Head of caudate nucleus (tissue), 42 donors: ENCODE data around the gene NDE1.

Experiments used
- DNase-seq, 42 donors: peaks; one replicate each; pipeline versions ENCODE4 v3.0.0 to v3.0.0-alpha.2; 2020 to 2021; ENCODE audit warnings: mixed read lengths in 7 of 42
- intact Hi-C: fragments of 100-400 bp; cut with DNase I; formaldehyde crosslinking; loops from one replicate; pipeline ENCODE4 v1.15.0; 2022

NDE1 gene

GRCh38 chr16:15749985-15750384, 99.9 kb downstream of the NDE1 start:
- intact Hi-C loops: no loop called here
- no peak for DNase-seq

DNA sequence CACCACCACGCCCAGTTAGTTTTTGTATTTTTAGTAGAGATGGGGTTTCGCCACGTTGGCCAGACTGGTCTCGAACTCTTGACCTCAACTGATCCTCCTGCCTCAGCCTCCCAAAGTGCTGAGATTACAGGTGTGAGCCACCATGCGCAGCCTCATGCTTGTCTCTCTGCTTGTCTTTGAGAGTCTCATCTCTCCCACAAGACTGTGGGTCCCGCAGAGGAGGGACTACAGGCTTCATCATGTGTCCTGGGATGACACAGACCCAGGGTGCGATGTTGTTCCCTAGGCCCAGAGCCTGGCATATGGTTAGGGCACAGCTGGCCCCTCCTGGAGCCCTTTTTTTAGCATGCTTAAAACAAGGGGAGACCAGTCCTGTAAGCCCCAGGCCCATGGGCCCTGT, 101.9 kb downstream of the NDE1 start:
- intact Hi-C loops: no loop called here
- DNase-seq: no peak

- DNase-seq: no peak
- intact Hi-C loops: no loop called here
These were observed 102.9 kb downstream of the NDE1 start for GRCh38 chr16:15752717-15753488.

- intact Hi-C loops: no loop called here
- no peak for DNase-seq
These were observed 104.9 kb downstream of the NDE1 start for GRCh38 chr16:15754821-15755534.

DNA sequence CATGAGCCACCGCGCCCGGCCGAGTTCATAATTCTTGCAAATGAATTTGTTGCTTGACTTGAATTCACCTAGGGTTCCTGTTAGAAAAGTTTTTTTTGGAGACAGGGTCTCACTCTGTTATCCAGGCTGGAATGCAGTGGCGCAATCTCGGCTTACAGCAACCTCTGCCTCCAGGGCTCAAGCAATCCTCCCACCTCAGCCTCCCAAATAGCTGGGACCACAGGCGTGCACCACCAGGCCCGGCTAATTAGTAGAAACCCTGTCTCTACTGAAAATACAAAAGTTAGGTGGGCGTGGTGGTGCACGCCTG, 107.0 kb downstream of the NDE1 start:
- no peak for DNase-seq
- intact Hi-C loops: no loop called here

GRCh38 chr16:15757630-15758251, 107.7 kb downstream of the NDE1 start:
- intact Hi-C loops: no loop called here
- no peak for DNase-seq

GRCh38 chr16:15759070-15759469, 109.0 kb downstream of the NDE1 start:
- intact Hi-C loops: no loop called here
- DNase-seq: no peak

- DNase-seq: no peak
- intact Hi-C loops: no loop called here
These were observed 110.1 kb downstream of the NDE1 start for GRCh38 chr16:15760129-15760528.

- intact Hi-C loops: no loop called here
- DNase-seq: no peak
These were observed 114.1 kb downstream of the NDE1 start for GRCh38 chr16:15764112-15764511.

GRCh38 chr16:15765116-15765515, 115.1 kb downstream of the NDE1 start:
- no peak for DNase-seq
- intact Hi-C loops: no loop called here

GRCh38 chr16:15765880-15766279, 115.8 kb downstream of the NDE1 start:
- DNase-seq: peak in 27 of 42 donors; percentile 6 to 67 (median 33)
- intact Hi-C loops: no loop called here

DNA sequence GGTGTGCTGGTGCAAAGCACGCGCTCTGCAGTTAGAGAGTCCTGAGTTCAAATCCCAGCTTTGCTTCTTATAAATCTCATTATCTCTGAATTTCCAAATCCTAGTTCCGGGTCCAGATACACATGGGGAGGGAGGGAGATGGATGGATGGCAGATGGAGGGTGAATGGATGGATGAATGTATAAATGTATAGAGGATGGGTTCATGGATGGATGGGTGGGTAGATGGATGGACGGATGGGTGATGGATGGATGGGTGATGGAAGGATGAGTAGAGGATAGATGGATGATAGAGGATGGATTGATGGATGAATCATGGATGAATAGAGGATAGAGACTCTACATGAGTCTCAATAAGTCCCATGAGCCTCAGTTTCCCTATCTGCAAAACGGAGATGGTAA, 116.9 kb downstream of the NDE1 start:
- intact Hi-C loops: no loop called here
- no peak for DNase-seq

GRCh38 chr16:15768201-15768600, 118.2 kb downstream of the NDE1 start:
- DNase-seq: no peak
- intact Hi-C loops: no loop called here

- no peak for DNase-seq
- intact Hi-C loops: no loop called here
These were observed 119.2 kb downstream of the NDE1 start for GRCh38 chr16:15769239-15769638.

DNA sequence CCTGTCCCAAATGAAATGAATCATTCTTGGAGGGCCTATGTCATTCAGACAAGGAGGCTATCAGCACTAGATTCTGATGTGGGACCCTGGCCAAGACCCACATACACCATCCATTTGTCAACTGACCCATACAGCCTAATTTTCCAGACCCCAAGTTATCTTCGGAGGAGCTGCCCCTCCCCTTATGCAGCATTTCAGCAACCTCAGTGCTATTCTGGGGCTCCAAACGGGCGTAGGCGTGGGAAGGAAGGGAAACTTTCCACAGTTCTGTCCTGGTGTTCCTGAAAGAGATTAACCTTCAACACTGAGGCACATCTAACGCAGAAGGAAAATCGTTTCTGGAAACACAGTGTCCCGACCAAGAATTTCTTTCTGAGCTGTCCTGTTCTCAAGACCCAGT, 120.1 kb downstream of the NDE1 start:
- intact Hi-C loops: no loop called here
- no peak for DNase-seq

GRCh38 chr16:15770512-15770911, 120.5 kb downstream of the NDE1 start:
- intact Hi-C loops: no loop called here

DNA sequence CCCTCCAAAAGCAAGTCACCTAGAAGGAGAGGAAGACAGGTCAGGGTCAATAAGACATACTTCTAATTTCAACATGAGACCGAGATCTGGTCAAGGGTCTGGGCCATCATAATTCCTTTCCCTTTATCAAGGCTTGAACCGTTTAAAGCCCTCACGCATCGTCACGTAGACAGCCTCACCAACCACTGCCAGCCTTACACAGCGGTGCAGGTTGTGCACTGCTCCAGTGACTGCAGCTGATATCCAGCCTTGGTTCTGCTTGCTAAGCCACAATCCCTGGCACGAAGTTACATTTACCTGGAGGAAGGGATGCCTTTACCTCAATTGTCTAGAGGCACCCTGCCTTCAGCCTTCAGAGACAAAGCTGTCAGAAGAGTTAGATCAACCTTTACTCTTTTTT, 121.6 kb downstream of the NDE1 start:
- intact Hi-C loops: no loop called here
- DNase-seq: no peak

More at GRCh38 chr16:15770512-15770911, 120.5 kb downstream of the NDE1 start:
- no peak for DNase-seq

DNA sequence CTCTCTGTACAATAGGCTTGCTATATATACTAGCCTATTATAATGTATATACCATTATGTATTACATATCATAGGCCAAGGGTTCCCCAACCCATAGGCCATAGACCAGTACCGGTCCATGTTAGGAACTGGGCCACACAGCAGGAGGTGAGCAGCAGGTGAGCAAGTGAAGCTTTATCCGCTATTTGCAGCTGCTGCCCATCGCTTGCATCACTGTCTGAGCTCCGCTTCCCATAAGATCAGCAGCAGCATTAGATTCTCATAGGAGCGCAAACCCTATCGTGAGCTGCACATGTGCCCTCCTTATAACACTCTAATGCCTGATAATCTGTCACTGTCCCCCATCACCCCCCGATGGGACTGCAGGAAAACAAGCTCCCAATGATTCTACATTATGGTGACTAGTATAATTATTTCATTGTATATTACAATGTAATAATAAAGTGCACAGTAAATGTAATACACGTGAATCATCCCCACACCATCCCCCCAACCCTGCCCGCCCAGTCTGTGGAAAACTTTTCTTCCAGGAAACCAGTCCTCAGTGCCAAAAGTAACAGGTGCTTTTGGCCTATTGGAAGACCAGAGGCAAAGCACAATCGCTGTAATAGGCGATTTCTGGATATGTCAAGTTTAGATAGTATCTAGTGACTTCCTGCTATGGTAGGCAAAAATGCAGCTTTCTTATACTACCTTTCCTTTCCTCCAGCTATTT, 122.7 kb downstream of the NDE1 start:
- DNase-seq: no peak
- intact Hi-C loops: no loop called here

- DNase-seq: no peak
- intact Hi-C loops: no loop called here
These were observed 123.9 kb downstream of the NDE1 start for GRCh38 chr16:15773968-15774367.

GRCh38 chr16:15775209-15775608, 125.2 kb downstream of the NDE1 start:
- intact Hi-C loops: no loop called here

More at GRCh38 chr16:15775209-15775608, 125.2 kb downstream of the NDE1 start:
- DNase-seq: no peak
